Vagina (tissue), 2 donors: ENCODE results near the gene POLK. TPM values are rescaled to one million over a fixed set of nuclear protein-coding genes. Genes with fewer than 3 reads are reported as not detected.

Source experiments
- DNase-seq, 2 donors: peaks; one replicate each; pipeline ENCODE4 v3.0.0-alpha.2; 2017; ENCODE audit errors: extremely low spot score in 2 of 2
- H3K27ac ChIP-seq: fragments of 200-600 bp; sonication (generic); one replicate; pipeline ENCODE4 v1.5.1; 2019
- H3K27me3 ChIP-seq: fragments of 200-600 bp; sonication (generic); one replicate; pipeline ENCODE4 v1.5.1; 2019
- H3K36me3 ChIP-seq, 2 donors: fragments of 200-600 bp; sonication (generic); one replicate each; pipeline ENCODE4 v1.5.1; 2017 to 2019
- H3K4me1 ChIP-seq: fragments of 200-600 bp; sonication (generic); one replicate; pipeline ENCODE4 v1.5.1; 2019
- H3K4me3 ChIP-seq, 2 donors: fragments of 200-600 bp; sonication (generic); 1 replicate in 1 of 2; 2 replicates in 1 of 2; pipeline ENCODE4 v1.5.1; 2016 to 2019
- H3K9me3 ChIP-seq: fragments of 200-600 bp; sonication (generic); one replicate; pipeline ENCODE4 v1.5.1; 2019
- CTCF ChIP-seq, 3 experiments: fragments of 450-650 bp in 2 of 3; fragments of 200-600 bp in 1 of 3; sonication (generic) in 1 of 3; IDR thresholded peaks; one replicate each; pipeline ENCODE4 v1.5.1; 2017 to 2019; ENCODE audit warnings: antibody characterized with exemption in 3 of 3, mild to moderate bottlenecking in 2 of 3, moderate library complexity in 2 of 3
- POLR2A ChIP-seq, 2 donors: fragments of 450-650 bp; IDR thresholded peaks; one replicate each; pipeline ENCODE4 v1.6.1; 2017; ENCODE audit warnings: antibody characterized with exemption in 2 of 2, mild to moderate bottlenecking in 2 of 2, moderate library complexity in 2 of 2
- POLR2AphosphoS5 ChIP-seq, 2 donors: sonication (generic); formaldehyde crosslinking; IDR thresholded peaks; one replicate each; pipeline ENCODE4 v1.9.0; 2017; ENCODE audit warnings: antibody characterized with exemption in 2 of 2, mild to moderate bottlenecking in 2 of 2, low read depth in 1 of 2; ENCODE audit not compliant: insufficient read depth in 1 of 2
- intact Hi-C: fragments of 100-400 bp; cut with DNase I; formaldehyde crosslinking; loops from one replicate; pipeline ENCODE4 v1.15.1; 2023
- total RNA-seq: library from RNA; depleted of rRNA; stranded (reverse); fragments of >200 nt; gene quantifications from one replicate; pipeline ENCODE4 v1.2.3, GENCODE V29; 2016

The POLK gene
- total RNA-seq, 1 donor from 2014 or later, result 31.4 TPM

DNA sequence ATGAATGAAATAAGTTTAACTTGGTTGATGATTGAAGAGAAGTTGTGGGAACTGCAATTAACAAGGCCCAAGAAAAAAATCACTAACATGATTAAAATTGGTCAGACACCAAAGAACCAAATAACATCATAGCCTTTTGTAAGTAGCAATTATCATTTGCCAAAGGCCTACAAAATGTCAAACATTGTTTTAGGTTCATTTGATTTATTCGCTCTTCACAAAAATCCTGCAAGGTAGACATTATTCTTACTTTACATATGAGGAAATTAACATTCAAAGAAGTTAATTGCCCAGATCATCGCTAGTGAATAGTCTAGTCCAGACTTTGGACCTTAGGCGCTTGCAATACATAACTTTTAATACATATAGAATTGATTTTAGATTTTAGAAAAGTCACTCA lies 2.6 kb downstream of the POLK start:
- TF ChIP-seq POLR2AphosphoS5 (IDR thresholded peaks at IDR 0.05; ENCODE audit: insufficient read depth in 1 of 2, low read depth in 1 of 2) (no peak), POLR2A (IDR thresholded peaks at IDR 0.05) (no peak), CTCF (IDR thresholded peaks at IDR 0.05) (no peak)
- Histone ChIP-seq H3K36me3 (no peaks in the 10 kb centered on the region), H3K27ac (no peak overlapping the region), H3K27me3 (no peaks in the 10 kb centered on the region), H3K9me3 (no peaks in the 10 kb centered on the region), H3K4me1 (peaks cover 19% of the 10 kb centered on the region), H3K4me3 (no peak overlapping the region)
- no peak for DNase-seq
- intact Hi-C loops, result no loop called here

GRCh38 chr5:75519761-75520160 lies 8.1 kb downstream of the POLK start:
- H3K4me3 ChIP-seq, result no peak overlapping the region
- H3K27me3 ChIP-seq, result no peaks in the 10 kb centered on the region
- H3K4me1 ChIP-seq, result peaks cover 11% of the 10 kb centered on the region
- no peaks in the 10 kb centered on the region for H3K9me3 ChIP-seq
- no peak for DNase-seq
- TF ChIP-seq POLR2A (IDR thresholded peaks at IDR 0.05) (no peak), POLR2AphosphoS5 (IDR thresholded peaks at IDR 0.05; ENCODE audit: insufficient read depth in 1 of 2, low read depth in 1 of 2) (no peak)
- intact Hi-C loops, result no loop called here
- no peak overlapping the region for H3K27ac ChIP-seq
- peaks cover 0 to 10% of the 10 kb centered on the region in 2 donors for H3K36me3 ChIP-seq

- Histone ChIP-seq H3K4me1 (peaks cover 11% of the 10 kb centered on the region), H3K9me3 (no peaks in the 10 kb centered on the region), H3K36me3 (peaks cover 0 to 10% of the 10 kb centered on the region in 2 donors), H3K27ac (no peak overlapping the region), H3K4me3 (no peak overlapping the region), H3K27me3 (no peaks in the 10 kb centered on the region)
- intact Hi-C loops, result no loop called here
- DNase-seq, result no peak
- TF ChIP-seq POLR2AphosphoS5 (IDR thresholded peaks at IDR 0.05; ENCODE audit: insufficient read depth in 1 of 2, low read depth in 1 of 2) (no peak), CTCF (IDR thresholded peaks at IDR 0.05) (no peak), POLR2A (IDR thresholded peaks at IDR 0.05) (no peak)
These were observed 9.5 kb downstream of the POLK start for GRCh38 chr5:75521195-75521594.

DNA sequence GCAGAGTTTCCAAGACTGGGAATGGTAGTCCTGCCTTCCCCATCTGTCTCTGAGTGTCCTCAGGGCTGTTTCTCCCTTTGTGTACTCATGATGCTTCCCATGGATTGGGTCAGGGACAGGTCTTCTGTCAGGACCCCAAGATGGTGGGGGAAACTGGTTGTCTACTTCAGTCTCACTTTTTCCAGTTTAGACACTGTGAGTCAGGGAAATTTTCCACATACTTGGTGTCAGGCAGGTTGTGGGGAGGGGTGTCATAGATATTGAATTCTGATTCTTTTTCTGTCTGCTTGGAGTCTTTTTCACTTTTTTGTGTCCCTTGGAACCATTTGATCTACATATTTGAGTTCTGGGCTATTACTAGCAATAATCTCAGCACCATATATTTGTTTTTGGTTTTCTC lies 10.3 kb downstream of the POLK start:
- Histone ChIP-seq H3K9me3 (no peaks in the 10 kb centered on the region), H3K4me1 (peaks cover 11% of the 10 kb centered on the region), H3K27ac (no peak overlapping the region), H3K36me3 (peaks cover 0 to 10% of the 10 kb centered on the region in 2 donors), H3K4me3 (no peak overlapping the region), H3K27me3 (no peaks in the 10 kb centered on the region)
- intact Hi-C loops, result no loop called here
- TF ChIP-seq POLR2AphosphoS5 (IDR thresholded peaks at IDR 0.05; ENCODE audit: insufficient read depth in 1 of 2, low read depth in 1 of 2) (no peak), POLR2A (IDR thresholded peaks at IDR 0.05) (no peak), CTCF (IDR thresholded peaks at IDR 0.05) (no peak)
- DNase-seq, result no peak

DNA sequence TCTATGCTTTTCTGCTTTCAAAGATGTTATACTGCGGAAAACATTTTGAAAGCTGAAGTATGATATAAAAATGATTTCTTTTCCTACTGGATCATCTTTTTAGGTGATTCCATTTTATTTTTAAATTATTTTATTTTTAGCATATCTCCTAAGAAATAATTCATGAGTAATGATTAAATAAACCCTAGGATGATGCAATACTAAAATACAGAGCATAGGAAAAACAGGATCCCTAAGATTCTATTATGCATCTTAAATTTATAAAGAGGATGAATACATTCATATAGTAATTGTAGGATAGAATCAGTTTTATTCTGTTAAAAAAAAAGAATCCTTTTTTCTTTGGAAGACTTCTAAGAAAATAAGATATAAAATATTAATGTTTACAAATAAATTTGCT lies 10.9 kb downstream of the POLK start:
- Histone ChIP-seq H3K36me3 (peaks cover 0 to 10% of the 10 kb centered on the region in 2 donors), H3K27me3 (no peaks in the 10 kb centered on the region), H3K4me1 (peaks cover 11% of the 10 kb centered on the region), H3K27ac (no peak overlapping the region), H3K4me3 (no peak overlapping the region), H3K9me3 (no peaks in the 10 kb centered on the region)
- intact Hi-C loops, result no loop called here
- no peak for DNase-seq
- TF ChIP-seq CTCF (IDR thresholded peaks at IDR 0.05) (no peak), POLR2A (IDR thresholded peaks at IDR 0.05) (no peak), POLR2AphosphoS5 (IDR thresholded peaks at IDR 0.05; ENCODE audit: insufficient read depth in 1 of 2, low read depth in 1 of 2) (no peak)
